Right forelimb (tissue), 1 donor: Measurements from ENCODE around the gene PLRG1.
A peak's percentile ranks its signal among the peaks of the same experiment; 100 is the strongest.

Experiments
- DNase-seq: peaks from one replicate; pipeline ENCODE4 v3.0.0-alpha.2; 2018

The PLRG1 gene

DNA sequence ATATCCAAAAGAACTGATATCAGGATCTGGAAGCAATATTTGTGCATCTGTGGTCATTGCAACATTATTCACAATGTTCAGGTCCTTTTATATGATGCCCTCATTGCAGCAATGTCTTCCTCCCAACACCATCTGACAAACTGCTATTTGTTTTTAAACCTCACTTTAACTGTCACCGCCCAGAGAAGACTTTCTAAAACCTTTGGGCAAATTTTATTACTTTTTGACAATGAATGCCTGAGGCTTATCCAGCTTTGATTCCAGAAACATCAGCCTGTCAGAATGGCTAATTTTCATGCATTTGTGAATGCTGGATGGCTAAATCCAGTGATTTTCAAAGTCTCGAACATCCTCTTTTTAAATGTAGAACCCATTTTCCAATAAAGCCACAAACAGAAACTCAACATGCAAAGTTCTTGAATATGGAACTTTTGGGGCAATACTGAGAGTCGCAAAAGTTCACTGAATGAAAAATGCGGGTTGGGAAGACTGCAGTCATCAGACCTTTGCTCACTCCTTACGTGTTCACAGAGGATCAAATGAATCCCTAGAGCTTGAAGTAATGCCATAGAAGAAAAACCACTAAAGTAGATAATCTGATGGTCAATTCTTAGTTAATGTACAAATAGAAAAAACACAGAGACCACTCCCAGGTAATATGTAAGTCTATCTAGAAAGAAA, 23.1 kb upstream of the PLRG1 start:
- no peak for DNase-seq

DNA sequence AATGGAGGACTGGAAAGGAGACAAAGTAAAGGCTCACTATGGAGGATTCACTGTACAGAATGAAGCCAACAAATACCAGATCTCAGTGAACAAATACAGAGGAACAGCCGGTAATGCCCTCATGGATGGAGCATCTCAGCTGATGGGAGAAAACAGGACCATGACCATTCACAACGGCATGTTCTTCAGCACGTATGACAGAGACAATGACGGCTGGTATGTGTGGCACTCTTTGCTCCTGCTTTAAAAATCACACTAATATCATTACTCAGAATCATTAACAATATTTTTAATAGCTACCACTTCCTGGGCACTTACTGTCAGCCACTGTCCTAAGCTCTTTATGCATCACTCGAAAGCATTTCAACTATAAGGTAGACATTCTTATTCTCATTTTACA, 19.4 kb upstream of the PLRG1 start:
- DNase-seq: no peak

DNA sequence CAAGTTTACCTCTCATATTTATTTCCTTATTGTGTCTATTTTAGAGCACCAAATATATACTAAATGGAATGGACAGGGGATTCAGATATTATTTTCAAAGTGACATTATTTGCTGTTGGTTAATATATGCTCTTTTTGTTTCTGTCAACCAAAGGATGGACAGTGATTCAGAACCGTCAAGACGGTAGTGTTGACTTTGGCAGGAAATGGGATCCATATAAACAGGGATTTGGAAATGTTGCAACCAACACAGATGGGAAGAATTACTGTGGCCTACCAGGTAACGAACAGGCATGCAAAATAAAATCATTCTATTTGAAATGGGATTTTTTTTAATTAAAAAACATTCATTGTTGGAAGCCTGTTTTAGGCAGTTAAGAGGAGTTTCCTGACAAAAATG, 18.8 kb upstream of the PLRG1 start:
- no peak for DNase-seq

DNA sequence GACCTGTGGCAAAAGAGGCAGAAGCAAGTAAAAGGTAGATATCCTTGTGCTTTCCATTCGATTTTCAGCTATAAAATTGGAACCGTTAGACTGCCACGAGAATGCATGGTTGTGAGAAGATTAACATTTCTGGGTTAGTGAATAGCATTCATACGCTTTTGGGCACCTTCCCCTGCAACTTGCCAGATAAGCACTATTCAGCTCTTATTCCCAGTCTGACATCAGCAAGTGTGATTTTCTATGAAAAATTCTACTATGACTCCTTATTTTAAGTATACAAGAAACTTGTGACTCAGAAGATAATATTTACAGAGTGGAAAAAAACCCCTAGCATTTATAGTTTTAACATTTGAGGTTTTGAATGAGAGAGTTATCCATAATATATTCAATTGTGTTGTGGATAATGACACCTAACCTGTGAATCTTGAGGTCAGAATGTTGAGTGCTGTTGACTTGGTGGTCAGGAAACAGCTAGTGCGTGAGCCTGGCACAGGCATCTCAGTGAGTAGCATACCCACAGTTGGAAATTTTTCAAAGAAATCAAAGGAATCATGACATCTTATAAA, 16.5 kb upstream of the PLRG1 start:
- DNase-seq: no peak

DNA sequence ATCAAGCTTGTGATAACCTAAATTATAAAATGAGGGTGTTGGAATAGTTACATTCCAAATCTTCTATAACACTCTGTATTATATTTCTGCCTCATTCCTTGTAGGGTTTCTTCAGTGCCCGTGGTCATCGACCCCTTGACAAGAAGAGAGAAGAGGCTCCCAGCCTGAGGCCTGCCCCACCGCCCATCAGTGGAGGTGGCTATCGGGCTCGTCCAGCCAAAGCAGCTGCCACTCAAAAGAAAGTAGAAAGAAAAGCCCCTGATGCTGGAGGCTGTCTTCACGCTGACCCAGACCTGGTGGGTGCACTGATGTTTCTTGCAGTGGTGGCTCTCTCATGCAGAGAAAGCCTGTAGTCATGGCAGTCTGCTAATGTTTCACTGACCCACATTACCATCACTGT, 15.5 kb upstream of the PLRG1 start:
- no peak for DNase-seq

DNA sequence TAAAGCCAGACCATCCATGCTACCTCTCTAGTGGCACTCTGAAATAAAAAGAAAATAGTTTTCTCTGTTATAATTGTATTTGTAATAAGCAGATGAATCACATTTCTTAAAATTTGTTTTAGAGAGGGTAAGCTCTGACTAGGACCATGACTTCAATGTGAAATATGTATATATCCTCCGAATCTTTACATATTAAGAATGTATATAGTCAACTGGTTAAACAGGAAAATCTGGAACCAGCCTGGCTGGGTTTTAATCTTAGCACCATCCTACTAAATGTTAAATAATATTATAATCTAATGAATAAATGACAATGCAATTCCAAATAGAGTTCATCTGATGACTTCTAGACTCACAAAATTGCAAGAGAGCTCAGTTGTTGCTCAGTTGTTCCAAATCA, 14.1 kb upstream of the PLRG1 start:
- DNase-seq: no peak

DNA sequence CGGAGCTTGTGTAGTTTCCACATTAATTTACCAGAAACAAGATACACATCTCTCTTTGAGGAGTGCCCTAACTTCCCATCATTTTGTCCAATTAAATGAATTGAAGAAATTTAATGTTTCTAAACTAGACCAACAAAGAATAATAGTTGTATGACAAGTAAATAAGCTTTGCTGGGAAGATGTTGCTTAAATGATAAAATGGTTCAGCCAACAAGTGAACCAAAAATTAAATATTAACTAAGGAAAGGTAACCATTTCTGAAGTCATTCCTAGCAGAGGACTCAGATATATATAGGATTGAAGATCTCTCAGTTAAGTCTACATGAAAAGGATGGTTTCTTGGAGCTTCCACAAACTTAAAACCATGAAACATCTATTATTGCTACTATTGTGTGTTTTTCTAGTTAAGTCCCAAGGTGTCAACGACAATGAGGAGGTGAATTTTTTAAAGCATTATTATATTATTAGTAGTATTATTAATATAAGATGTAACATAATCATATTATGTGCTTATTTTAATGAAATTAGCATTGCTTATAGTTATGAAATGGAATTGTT, 12.6 kb upstream of the PLRG1 start, which contains the start of gene FGB:
FGB (plus strand) TSS at position 315 of the 558 bp plus-strand sequence; CDS start at position 323, 8 bp downstream.
- no peak for DNase-seq

DNA sequence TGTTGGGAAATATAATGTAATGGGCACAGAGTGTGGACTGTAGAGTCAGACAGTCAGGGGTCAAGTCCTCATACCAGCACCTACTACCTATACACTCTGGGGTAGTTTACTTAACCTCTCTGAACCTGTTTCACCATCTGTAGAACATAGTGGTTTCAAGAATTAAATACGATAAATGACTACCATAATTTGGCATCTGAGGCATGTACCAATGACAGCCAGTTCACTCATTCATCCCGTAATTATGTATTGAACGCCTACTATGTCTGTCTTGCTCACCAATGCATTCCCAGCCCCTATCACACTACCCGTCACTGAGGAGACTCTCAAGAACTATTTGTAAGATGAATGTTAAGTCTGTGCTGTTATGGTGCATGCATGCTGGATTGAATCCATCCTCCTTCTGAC, 10.6 kb upstream of the PLRG1 start:
- DNase-seq: no peak

DNA sequence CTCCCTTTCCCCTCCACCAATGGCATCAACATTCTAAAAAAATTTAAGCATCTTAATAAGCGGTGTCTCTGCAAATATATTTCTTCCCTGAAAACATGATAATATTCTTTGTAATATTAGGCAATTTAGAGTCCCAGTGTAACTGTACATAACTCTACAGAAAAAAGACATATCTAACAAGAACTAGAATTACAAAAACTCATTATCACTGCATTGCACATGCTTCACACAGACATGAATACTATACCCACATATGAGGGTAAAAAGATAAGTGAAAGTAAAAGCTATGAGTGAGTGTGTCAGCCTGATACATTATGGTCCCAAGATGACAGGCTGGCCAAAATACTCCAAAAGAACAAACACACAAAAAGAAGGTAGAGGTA, 10.2 kb upstream of the PLRG1 start:
- DNase-seq: no peak

DNA sequence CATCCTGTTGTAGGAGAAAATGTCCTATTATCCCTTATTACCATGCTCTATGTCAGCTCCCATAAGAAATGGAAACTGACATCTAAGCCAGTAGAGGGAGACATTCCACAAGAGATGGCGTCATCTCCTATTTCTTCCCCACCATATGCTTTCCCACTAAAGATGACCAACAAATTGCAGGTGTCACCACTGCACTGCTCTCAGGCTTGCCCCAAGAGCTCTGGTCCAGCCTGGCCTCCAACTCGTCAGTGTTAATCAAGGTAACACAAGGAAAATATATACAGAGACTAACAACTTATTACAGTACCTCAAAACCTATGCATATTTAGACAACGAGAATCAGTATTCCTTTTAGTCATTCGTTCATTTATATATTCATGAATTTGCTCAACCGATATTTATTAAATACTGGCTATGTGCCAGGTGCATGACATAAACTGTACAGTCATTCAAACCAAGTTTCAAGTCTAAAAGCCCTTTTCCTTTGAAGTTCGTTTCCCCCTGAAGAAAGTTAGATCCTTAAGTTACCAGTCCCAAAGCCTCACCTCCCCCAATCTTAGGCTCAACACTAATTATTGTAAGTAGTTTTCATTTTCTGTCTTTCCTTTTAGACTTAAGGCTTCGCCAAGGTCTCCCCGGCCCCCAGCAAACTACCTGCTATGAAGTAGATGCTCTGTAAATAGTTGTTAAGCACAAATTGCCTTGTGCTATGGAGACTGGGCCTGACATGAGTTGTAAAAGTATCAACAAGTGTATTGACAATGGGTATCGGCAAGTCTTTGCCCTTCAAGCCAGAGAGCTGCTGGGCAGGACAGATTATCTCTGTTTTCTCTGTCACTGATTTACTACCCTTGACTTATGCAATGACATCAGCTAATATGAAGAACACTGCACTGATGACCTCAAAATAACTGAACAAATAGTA, 9.6 kb upstream of the PLRG1 start:
- DNase-seq: no peak

DNA sequence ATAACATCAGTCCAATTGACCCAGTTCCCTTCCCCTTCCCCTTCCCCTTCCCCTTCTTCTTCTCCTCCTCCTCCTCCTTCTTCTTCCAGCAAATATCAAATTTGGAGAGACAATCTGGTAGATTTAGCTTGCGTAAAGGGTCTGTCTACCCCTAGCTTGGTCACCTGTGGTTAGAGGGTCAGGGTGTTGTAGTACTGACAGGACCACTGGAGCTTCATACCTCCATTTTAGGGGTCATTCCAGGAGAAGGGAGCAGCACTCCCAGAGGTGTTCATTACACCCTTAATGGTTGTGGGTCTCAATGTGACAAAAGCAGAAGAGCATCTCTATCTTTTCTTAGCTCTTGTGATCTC, 8.9 kb upstream of the PLRG1 start:
- DNase-seq: no peak

DNA sequence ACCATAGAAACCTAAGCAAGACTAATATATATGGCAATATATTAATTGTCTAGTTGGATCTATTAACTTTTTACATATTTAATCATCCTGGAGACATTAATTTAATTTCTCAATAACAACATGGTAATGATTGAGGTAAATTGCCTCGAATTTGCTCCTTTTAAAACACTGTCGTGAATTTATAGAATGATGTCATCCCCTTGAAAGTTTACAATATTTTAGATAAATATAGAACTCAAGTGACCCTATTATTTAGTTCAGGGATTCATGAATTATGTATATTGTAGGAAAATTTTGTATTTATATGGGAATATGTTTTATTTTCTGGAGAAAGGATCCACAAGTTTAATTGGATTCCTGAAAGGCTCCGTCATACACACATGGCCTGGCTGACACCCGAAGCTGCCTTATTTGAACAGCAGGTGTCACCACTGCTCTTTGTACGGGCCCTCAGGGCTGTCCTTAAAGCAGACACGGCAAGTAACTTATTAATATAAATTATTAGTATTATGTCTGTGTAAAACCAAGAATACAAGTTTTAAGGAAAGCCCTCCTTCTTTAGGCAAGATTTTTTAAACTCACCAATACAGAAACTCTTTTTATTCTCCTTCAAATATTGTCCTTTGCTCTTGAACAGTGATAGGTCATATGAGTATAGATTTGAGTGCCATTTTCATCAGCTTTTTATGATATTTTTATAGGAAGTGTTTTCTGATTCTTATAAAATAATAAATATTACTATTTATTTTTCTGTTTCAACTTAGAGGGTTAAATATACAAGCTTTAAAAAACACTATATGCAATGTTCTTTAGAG, 1.9 kb upstream of the PLRG1 start:
- DNase-seq: peak; percentile 70

DNA sequence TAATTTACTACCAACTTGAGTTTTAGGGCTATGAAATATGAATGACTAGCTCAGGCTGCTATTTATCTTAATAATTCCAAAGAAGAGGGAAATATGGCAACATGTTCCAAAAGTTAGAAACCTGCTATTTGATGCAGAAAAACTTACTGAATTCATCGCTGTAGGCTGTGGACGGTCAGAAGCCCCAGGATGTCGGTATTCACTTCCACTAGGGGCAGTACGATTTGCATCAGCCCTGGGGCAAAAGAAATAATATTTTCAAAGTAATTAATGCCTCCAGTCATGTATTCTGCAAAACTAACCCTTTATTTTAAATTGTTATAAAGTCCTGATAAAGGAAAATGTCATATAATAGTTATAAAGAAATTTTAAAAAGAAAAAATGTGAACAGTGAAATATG, 4.5 kb downstream of the PLRG1 start:
- DNase-seq: no peak

DNA sequence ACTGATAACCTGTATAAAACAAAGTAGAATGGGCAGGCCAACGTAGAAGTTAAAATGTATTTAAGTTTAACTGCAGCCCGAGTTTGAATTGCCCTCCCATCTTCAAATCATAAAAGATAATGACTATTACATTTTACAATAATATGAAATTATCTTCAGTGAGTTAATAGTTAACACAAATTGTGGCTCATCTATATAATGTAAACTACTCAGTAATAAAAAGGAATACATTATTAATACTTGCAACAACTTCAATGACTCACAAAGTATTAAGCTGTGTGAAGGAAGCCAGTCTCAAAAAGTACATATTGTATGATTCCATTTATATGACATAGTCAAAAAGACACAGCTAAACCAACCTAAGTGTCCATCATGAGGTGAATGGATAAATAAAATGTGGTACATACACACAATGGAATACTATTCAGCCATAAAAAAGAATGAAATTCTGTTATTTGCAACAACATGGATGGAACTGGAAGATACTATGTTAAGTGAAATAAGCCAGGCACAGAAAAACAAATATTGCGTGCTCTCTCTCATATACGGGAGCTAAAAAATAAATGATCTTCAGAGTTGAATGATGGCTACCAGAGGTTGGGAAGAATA, 7.8 kb downstream of the PLRG1 start:
- no peak for DNase-seq

DNA sequence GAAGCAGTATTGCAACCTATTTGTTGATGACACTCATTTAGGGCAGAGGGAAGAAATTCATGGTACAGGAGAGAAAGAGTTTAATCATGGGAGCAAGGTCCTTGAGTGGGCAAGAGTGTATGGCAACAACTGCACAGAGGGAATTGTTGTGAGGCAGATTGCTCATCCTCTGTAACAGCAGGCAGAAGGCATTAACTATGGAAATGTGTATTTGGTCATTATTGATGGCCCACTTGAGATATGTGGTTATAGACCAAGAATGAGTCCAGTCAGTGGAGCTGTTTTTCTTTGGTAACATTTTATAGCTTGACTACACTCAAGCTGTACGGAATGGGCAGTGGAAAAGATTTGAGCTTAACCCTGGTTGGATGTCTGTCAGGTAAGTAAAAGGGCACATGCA, 15.9 kb downstream of the PLRG1 start:
- DNase-seq: no peak

DNA sequence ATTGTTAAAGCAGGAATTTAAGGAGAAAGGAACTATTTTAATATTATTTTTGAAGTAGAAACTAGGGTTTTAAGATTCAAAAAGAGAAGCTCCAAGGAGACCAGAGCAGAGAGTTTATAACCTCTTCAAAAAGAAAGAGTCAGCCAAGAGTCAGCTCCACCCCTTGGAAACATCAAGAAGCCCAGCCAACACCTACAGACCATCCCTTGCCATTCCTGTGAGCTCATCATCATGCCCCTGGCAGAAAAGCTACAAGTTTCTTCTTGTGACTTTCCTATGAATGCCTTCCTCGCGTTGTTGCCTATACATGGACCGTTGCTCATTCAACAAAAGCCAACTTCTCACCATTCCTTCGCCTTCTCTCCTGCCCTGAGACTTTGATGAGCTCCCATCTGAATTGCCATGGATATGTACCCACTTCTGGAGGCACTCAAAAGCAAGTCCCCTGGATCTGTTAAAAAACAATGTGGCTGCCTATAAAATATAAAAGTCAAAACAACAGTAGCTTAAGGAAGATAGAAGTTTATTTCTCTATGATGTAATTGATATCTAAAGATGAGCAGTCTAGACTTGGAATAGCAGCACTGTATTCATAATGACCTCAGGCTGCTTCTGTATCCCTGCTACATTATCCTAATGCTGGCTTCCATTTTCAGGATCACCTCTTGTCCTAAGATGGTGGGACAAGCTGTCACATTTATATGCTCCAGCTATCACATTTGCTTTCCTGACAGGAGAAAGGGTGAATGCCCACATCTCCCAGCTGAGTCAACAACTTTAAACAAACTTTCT, 20.3 kb downstream of the PLRG1 start:
- DNase-seq: no peak

DNA sequence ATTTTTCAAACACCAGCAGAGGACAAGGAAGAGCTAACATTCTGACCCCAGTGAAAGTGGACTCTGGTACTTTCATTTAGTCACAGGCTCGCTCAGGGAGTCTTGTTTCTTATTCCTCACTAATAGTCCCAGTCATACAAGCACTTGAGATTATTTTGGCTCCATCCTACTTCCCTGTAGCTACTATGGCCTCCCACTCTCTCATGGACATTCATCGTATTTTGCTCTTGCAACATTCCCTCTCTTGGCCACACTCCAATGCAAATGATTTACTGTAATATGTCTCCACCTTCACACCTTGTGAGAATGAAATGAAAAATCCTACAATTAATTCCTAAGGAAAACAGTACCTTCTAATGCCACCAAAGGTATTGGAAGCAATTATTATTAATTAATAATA, 21.3 kb downstream of the PLRG1 start:
- DNase-seq: no peak

DNA sequence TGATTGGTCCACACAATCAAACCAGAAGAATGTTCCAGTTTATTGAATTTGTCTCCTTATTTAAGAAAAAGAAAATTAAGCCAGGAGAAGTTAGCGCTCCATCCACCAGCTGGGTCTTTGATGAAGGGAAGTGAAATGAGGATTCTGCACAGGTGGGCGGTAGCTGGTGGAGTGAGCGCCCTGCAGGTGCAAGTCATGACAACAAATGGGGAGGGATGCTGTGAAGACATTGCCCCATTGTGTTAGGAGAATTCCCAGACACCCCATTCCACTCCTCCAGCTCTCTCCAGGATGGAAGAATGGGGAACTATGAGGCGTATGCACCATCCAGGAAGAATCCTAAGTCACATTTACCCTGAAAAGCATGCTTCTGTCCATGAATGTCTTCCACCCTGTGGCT, 22.9 kb downstream of the PLRG1 start:
- DNase-seq: no peak

DNA sequence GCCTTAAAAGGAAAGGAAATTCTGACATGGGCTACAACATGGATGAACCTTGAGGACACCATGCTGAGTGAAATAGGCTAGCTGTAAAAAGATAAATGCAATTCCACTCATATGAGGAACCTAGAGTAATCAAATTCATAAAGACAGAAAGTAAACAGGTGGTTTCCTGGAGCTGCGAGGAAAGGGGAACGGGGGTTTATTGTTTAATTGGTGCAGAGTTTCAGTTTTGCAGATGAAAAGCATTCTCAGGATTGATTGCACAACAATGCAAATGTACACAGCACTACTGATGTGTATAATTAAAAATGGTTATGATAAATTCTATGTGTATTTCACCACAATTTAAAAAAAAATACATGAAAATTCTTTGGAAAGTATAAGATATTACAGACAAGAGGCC, 24.0 kb downstream of the PLRG1 start:
- DNase-seq: no peak

DNA sequence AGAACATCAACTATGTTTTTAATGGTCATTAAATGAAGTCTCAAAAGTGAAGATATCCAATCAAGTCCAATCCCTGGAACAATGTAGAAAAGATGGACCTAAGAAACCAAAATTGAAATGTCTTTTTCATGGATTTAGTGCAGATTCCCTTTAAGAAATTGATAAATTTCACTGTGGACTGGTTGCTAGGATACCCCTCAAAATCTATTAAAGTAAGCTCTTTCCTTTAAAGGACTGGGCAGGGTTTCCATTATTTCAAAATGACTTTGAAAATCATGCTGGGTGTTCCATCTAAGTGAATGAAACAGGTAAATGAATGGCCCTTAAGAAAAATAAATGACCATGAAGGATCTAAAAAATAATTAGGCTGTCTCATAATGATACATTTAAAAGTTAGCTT, 28.6 kb downstream of the PLRG1 start:
- DNase-seq: no peak

DNA sequence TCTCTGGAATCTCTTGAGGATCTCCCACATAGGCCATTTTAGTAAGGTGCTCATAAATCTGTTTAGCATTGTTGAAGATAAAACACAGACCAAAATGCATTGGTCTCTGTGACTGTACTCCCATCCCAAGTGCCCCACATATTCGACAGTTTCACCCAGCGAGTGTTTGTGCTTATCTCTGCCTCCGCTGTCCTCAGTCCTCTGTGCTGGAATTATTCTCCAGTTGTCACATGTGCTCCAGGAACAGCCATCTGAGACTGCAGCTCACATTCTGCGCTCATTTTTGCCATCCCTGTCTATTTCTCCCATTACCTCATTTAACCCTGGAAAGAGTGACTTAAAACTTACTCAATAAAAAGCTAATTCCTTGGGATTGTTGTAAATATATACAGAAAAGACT, 31.0 kb downstream of the PLRG1 start:
- no peak for DNase-seq

DNA sequence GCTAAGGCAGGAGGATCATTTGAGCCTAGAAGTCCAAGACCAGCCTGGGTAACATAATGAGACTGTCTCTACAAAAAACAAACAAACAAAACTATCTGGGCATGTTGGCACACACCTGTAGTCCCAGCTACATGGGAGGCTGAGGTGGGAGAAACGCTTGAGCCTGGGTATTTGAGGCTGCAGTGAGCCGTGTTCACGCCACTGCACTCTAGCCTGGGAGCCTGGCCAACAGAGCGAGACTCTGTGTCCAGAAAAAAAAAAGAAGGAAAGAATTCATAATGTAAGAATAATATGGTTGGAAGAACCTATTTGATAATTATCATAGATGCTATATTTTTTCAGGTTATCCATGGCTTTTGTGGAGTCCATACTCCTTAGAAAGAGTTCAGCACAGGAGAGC, 32.6 kb downstream of the PLRG1 start:
- DNase-seq: no peak
